WTC11 (cell line): Measurements from ENCODE around the gene SCUBE1. TPM values are rescaled to one million over a fixed set of nuclear protein-coding genes. Genes with fewer than 3 reads are reported as not detected.

ENCODE experiments used
- ATAC-seq: fragments of 200-7000 bp; cut with Tn5 transposase; 2 replicates; pipeline ENCODE4 v1.10.0; 2021; ENCODE audit warnings: mild to moderate bottlenecking, moderate library complexity
- CTCF ChIA-PET: fragments of 300-600 bp; sonication (Branson Sonifier 250); formaldehyde crosslinking; loops from one replicate; lab custom pipeline; 2021; ENCODE audit warnings: antibody characterized with exemption; lab: Charles Lee
- POLR2A ChIA-PET: fragments of 350-600 bp; sonication (Branson Sonifier 250); formaldehyde crosslinking; loops from one replicate; lab custom pipeline; 2021; ENCODE audit warnings: antibody characterized with exemption; lab: Charles Lee
- DNase-seq: peaks from one replicate; pipeline ENCODE4 v3.0.0; 2021; ENCODE audit warnings: low spot score
- H3K27ac Mint-ChIP-seq: 2 replicates; pipeline ENCODE4 v1.8.0; 2021; ENCODE audit warnings: mixed read lengths
- H3K27me3 Mint-ChIP-seq: 2 replicates; pipeline ENCODE4 v1.8.0; 2021; ENCODE audit warnings: low read depth, mild to moderate bottlenecking, moderate library complexity, mixed read lengths
- H3K36me3 Mint-ChIP-seq: 2 replicates; pipeline ENCODE4 v1.8.0; 2021; ENCODE audit warnings: mixed read lengths
- H3K4me1 Mint-ChIP-seq: 2 replicates; pipeline ENCODE4 v1.8.0; 2022; ENCODE audit warnings: mixed read lengths
- H3K4me3 Mint-ChIP-seq: 2 replicates; pipeline ENCODE4 v1.8.0; 2021; ENCODE audit warnings: mild to moderate bottlenecking, moderate library complexity, mixed read lengths
- H3K9me3 Mint-ChIP-seq: 2 replicates; pipeline ENCODE4 v1.8.0; 2021; ENCODE audit warnings: mixed read lengths
- AFF4 ChIP-seq: sonication (generic); formaldehyde crosslinking; IDR thresholded peaks from 2 replicates; pipeline ENCODE4 v1.8.1; 2023; ENCODE audit warnings: mild to moderate bottlenecking, missing genetic modification reagents, borderline replicate concordance
- ARID4B ChIP-seq: sonication (generic); formaldehyde crosslinking; IDR thresholded peaks from 2 replicates; pipeline ENCODE4 v1.8.0; 2023; ENCODE audit warnings: missing genetic modification reagents, mild to moderate bottlenecking, borderline replicate concordance
- EMX1 ChIP-seq: fragments of 250-450 bp; sonication (Bioruptor Pico); IDR thresholded peaks from 2 replicates; pipeline ENCODE4 v1.8.0; 2021; ENCODE audit warnings: mild to moderate bottlenecking
- ESRRA ChIP-seq: sonication (generic); formaldehyde crosslinking; IDR thresholded peaks from 2 replicates; pipeline ENCODE4 v1.8.1; 2022; ENCODE audit warnings: mild to moderate bottlenecking, missing genetic modification reagents, borderline replicate concordance
- FOXK1 ChIP-seq: sonication (generic); formaldehyde crosslinking; IDR thresholded peaks from 2 replicates; pipeline ENCODE4 v1.8.0; 2022; ENCODE audit warnings: mild to moderate bottlenecking, moderate library complexity, missing genetic modification reagents
- IRF1 ChIP-seq: sonication (generic); formaldehyde crosslinking; IDR thresholded peaks from 2 replicates; pipeline ENCODE4 v1.8.0; 2023; ENCODE audit warnings: missing genetic modification reagents
- IRF2 ChIP-seq: sonication (generic); formaldehyde crosslinking; IDR thresholded peaks from 2 replicates; pipeline ENCODE4 v1.8.0; 2022; ENCODE audit warnings: low read depth, missing genetic modification reagents, borderline replicate concordance
- NR1H2 ChIP-seq: sonication (generic); formaldehyde crosslinking; IDR thresholded peaks from 2 replicates; pipeline ENCODE4 v1.9.0; 2021; ENCODE audit warnings: mild to moderate bottlenecking, moderate library complexity, missing genetic modification reagents
- NR2C2 ChIP-seq: sonication (generic); formaldehyde crosslinking; IDR thresholded peaks from 2 replicates; pipeline ENCODE4 v1.8.0; 2022; ENCODE audit warnings: mild to moderate bottlenecking, missing genetic modification reagents
- ZBTB21 ChIP-seq: sonication (generic); formaldehyde crosslinking; IDR thresholded peaks from 2 replicates; pipeline ENCODE4 v1.8.1; 2023; ENCODE audit warnings: mild to moderate bottlenecking, missing genetic modification reagents, borderline replicate concordance
- ZNF138 ChIP-seq: sonication (generic); formaldehyde crosslinking; conservative IDR thresholded peaks from 2 replicates; pipeline ENCODE4 v1.8.1; 2022; ENCODE audit warnings: mild to moderate bottlenecking, moderate library complexity, missing genetic modification reagents
- ZNF281 ChIP-seq: sonication (generic); formaldehyde crosslinking; IDR thresholded peaks from 2 replicates; pipeline ENCODE4 v1.8.0; 2023; ENCODE audit warnings: mild to moderate bottlenecking, missing genetic modification reagents
- total RNA-seq: library from RNA; stranded (reverse); gene quantifications from 3 replicates; pipeline ENCODE4 v1.2.3, GENCODE V29; 2021
- TF ChIP-seq, protein P1 (sequence below): sonication (generic); formaldehyde crosslinking; IDR thresholded peaks from 2 replicates; pipeline ENCODE4 v1.8.1; 2023; ENCODE audit warnings: mild to moderate bottlenecking, missing genetic modification reagents

SCUBE1 gene
- total RNA-seq, 1 experiment from 2014 or later: 6.9 TPM

DNA sequence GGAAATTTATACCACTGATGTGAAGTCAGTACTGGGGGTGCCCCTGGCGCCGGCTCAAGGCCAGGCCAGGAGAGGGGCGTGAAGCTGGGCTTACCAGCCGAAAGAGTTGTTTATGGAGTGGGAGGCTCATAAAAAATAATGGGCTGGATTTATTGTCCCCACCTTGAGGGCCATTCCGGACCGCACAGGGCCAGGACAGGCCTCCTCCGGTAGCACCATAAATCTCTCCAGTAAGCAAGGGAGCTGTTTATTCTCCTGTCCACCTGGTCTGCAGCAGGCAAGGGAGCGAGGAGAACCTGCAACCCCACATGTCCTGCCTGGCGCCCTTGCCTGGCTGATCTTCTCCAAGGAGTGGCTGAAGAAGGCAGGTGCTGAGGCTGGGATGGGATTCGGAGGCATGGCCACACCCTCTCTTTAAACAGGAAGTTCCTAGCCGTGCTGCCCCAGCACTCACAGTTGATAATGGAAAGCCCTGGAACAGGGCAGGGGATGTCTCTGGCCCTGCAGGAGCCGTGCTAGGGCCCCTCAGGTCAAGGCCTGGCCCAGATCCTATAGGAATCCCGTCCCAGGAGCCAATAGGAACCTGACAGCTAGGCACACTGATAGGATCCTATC, 65.1 kb downstream of the SCUBE1 start (continued):
- TF ChIP-seq IRF1 (CRISPR knock-in tag): no peak
- TF ChIP-seq, all 79 proteins: peak for 0

DNA sequence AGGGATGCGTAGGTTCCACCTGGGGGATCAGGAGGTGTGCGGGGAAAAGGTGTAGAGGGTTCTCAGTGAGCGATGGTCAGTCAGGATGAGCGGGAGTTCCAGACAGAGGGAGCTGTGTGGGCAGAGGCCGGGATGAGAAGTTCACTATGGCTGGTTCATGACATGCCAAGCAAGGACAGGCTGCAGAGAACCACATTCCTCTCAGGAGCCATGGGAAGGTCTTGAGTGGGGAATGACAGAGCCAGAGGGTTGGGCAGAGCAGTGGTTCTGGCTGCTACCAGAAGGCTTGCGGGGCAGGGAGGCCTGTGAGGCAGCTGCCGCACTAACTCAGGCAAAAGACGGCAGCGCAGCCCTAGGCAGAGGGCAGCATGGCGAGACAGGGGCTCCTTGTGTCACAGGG, 66.1 kb downstream of the SCUBE1 start:
- Mint-ChIP-seq H3K36me3 (no peaks in the 10 kb centered on the region), H3K4me3 (no peak overlapping the region), H3K27me3 (no peaks in the 10 kb centered on the region), H3K9me3 (no peaks in the 10 kb centered on the region), H3K27ac (no peak overlapping the region; the same call in 1 of the 2 replicates), H3K4me1 (peaks cover 58% of the 10 kb centered on the region)
- no peak for DNase-seq
- ATAC-seq: no peak
- TF ChIP-seq AFF4 (CRISPR knock-in tag): no peak
- no peak for TF ChIP-seq ZNF138
- POLR2A ChIA-PET: no interaction called here
- CTCF ChIA-PET: interaction anchor here (1.1 to 15.6 kb wide), 4 partner anchors 11 to 110 kb away, joined by 3 to 486 read pairs (median 58); partner anchors contain the start of gene SCUBE1

- Mint-ChIP-seq H3K4me1 (peaks cover 54% of the 10 kb centered on the region), H3K4me3 (no peak overlapping the region), H3K36me3 (no peaks in the 10 kb centered on the region), H3K27me3 (no peaks in the 10 kb centered on the region), H3K27ac (no peak overlapping the region; the same call in 1 of the 2 replicates), H3K9me3 (no peaks in the 10 kb centered on the region)
- ChIA-PET CTCF (interaction anchor here (0.7 to 15.6 kb wide), 7 partner anchors 12 to 110 kb away, joined by 3 to 486 read pairs (median 5); partner anchors contain the start of gene SCUBE1), POLR2A (interaction anchor here (0.8 kb wide), 1 partner anchor 9 kb away, joined by 3 read pairs; no protein-coding TSS in a partner anchor)
- no peak for DNase-seq
- no peak for ATAC-seq
- TF ChIP-seq ESRRA (CRISPR knock-in tag) (no peak), NR1H2 (CRISPR knock-in tag) (no peak), AFF4 (CRISPR knock-in tag) (no peak), ZNF281 (CRISPR knock-in tag) (no peak), NR2C2 (CRISPR knock-in tag) (no peak), IRF2 (CRISPR knock-in tag) (no peak), FOXK1 (CRISPR knock-in tag) (no peak), ARID4B (CRISPR knock-in tag) (no peak), EMX1 (no peak), ZBTB21 (CRISPR knock-in tag) (no peak)
- TF ChIP-seq, protein P1, sequence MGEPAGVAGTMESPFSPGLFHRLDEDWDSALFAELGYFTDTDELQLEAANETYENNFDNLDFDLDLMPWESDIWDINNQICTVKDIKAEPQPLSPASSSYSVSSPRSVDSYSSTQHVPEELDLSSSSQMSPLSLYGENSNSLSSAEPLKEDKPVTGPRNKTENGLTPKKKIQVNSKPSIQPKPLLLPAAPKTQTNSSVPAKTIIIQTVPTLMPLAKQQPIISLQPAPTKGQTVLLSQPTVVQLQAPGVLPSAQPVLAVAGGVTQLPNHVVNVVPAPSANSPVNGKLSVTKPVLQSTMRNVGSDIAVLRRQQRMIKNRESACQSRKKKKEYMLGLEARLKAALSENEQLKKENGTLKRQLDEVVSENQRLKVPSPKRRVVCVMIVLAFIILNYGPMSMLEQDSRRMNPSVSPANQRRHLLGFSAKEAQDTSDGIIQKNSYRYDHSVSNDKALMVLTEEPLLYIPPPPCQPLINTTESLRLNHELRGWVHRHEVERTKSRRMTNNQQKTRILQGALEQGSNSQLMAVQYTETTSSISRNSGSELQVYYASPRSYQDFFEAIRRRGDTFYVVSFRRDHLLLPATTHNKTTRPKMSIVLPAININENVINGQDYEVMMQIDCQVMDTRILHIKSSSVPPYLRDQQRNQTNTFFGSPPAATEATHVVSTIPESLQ: no peak
Observed at GRCh38 chr22:43276321-43276720, 66.9 kb downstream of the SCUBE1 start.
